Vagina (tissue), 2 donors: ENCODE results near the gene CLIC5.

ENCODE experiments used
- POLR2A ChIP-seq, 2 donors: fragments of 450-650 bp; IDR thresholded peaks; one replicate each; pipeline ENCODE4 v1.6.1; 2017; ENCODE audit warnings: antibody characterized with exemption in 2 of 2, mild to moderate bottlenecking in 2 of 2, moderate library complexity in 2 of 2
- POLR2AphosphoS5 ChIP-seq, 2 donors: sonication (generic); formaldehyde crosslinking; IDR thresholded peaks; one replicate each; pipeline ENCODE4 v1.9.0; 2017; ENCODE audit warnings: antibody characterized with exemption in 2 of 2, mild to moderate bottlenecking in 2 of 2, low read depth in 1 of 2; ENCODE audit not compliant: insufficient read depth in 1 of 2
- TF ChIP-seq, protein P1 (sequence below), 3 experiments: fragments of 450-650 bp in 2 of 3; fragments of 200-600 bp in 1 of 3; sonication (generic) in 1 of 3; IDR thresholded peaks; one replicate each; pipeline ENCODE4 v1.5.1; 2017 to 2019; ENCODE audit warnings: antibody characterized with exemption in 3 of 3, mild to moderate bottlenecking in 2 of 3, moderate library complexity in 2 of 3

DNA sequence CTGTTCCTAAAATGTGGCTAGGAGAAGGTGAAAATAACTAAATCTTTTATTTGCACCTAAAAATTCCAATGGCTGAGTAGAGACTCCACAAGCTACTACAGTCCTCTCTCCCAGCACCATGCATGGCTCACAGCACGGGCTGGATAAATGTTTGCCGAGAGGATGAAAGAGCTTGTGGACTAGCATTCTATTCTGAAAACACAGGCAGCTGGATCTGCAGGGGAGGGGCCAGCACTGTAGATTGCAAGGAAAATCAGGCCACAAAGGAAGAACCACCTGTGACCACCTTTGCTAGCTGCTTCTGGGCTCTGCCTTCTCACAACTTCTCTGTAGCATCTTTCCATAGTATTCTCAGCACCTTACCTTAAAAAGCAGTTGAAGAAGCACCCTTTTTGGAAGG lies 46.6 kb downstream of the CLIC5 start:
- TF ChIP-seq, protein P1, sequence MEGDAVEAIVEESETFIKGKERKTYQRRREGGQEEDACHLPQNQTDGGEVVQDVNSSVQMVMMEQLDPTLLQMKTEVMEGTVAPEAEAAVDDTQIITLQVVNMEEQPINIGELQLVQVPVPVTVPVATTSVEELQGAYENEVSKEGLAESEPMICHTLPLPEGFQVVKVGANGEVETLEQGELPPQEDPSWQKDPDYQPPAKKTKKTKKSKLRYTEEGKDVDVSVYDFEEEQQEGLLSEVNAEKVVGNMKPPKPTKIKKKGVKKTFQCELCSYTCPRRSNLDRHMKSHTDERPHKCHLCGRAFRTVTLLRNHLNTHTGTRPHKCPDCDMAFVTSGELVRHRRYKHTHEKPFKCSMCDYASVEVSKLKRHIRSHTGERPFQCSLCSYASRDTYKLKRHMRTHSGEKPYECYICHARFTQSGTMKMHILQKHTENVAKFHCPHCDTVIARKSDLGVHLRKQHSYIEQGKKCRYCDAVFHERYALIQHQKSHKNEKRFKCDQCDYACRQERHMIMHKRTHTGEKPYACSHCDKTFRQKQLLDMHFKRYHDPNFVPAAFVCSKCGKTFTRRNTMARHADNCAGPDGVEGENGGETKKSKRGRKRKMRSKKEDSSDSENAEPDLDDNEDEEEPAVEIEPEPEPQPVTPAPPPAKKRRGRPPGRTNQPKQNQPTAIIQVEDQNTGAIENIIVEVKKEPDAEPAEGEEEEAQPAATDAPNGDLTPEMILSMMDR (IDR thresholded peaks at IDR 0.05) = no peak
- TF ChIP-seq POLR2AphosphoS5 (IDR thresholded peaks at IDR 0.05; ENCODE audit: insufficient read depth in 1 of 2, low read depth in 1 of 2) (no peak), POLR2A (IDR thresholded peaks at IDR 0.05) (no peak)
